ENCODE results near the gene HNF1A. TPM values are rescaled to one million over a fixed set of nuclear protein-coding genes. Genes with fewer than 3 reads are reported as not detected.

The HNF1A gene
- total and polyA plus RNA-seq, 9 of the 15 experiments (the other 6 are each of a cell fraction or from before 2014, with no cell fraction given): not detected

DNA sequence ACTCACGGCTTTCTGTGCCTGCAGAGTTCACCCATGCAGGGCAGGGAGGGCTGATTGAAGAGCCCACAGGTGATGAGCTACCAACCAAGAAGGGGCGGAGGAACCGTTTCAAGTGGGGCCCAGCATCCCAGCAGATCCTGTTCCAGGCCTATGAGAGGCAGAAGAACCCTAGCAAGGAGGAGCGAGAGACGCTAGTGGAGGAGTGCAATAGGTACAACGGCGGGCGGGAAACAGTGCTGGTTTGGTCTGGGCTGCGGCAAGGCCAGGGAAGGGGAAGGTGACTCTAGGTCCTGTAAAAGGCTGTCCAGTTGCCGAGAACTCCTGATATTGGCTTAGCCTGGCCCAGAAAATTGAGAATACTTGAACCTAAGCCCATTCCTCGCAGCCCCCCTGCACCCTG lies 15.2 kb downstream of the HNF1A start:
- peaks cover 3% of the 10 kb centered on the region for H3K9me1 ChIP-seq (ENCODE audit: control insufficient read depth, insufficient read depth, low read length)
- H3K4me3 ChIP-seq: no peak overlapping the region
- WGBS (ENCODE audit: insufficient coverage, low coverage, missing lambda C conversion rate): 8% methylated on average over 10 of the region's 11 CpGs
- DNase-seq (ENCODE audit: extremely low read depth in 1 of 4, low spot score in 3 of 4): no peak
- H3K79me2 ChIP-seq (ENCODE audit: control insufficient read depth, insufficient read depth, low read length): no peaks in the 10 kb centered on the region
- H3K9me3 ChIP-seq (replicated peaks; ENCODE audit: control insufficient read depth, insufficient read depth, low read depth, low read length): no peaks in the 10 kb centered on the region
- in situ Hi-C loops (cut with MboI): no loop called here
- peaks cover 0 to 5% of the 10 kb centered on the region in 2 experiments; a peak in 1 of 5 replicates for H3K4me1 ChIP-seq (replicated peaks in 1 of 2; ENCODE audit: control insufficient read depth in 2 of 2, insufficient read depth in 2 of 2, low read length in 2 of 2)
- H2AFZ ChIP-seq (ENCODE audit: low read depth, low read length): no peak overlapping the region
- peak; percentile 39; the same call in 2 of the 3 replicates for ATAC-seq
- no peak overlapping the region for H3K4me2 ChIP-seq (ENCODE audit: insufficient read depth, low read length)
- intact Hi-C loops (cut with micrococcal nuclease): no loop called here
- no TSS peak for BruUV-seq (replicated peaks)
- TF ChIP-seq, protein P1, sequence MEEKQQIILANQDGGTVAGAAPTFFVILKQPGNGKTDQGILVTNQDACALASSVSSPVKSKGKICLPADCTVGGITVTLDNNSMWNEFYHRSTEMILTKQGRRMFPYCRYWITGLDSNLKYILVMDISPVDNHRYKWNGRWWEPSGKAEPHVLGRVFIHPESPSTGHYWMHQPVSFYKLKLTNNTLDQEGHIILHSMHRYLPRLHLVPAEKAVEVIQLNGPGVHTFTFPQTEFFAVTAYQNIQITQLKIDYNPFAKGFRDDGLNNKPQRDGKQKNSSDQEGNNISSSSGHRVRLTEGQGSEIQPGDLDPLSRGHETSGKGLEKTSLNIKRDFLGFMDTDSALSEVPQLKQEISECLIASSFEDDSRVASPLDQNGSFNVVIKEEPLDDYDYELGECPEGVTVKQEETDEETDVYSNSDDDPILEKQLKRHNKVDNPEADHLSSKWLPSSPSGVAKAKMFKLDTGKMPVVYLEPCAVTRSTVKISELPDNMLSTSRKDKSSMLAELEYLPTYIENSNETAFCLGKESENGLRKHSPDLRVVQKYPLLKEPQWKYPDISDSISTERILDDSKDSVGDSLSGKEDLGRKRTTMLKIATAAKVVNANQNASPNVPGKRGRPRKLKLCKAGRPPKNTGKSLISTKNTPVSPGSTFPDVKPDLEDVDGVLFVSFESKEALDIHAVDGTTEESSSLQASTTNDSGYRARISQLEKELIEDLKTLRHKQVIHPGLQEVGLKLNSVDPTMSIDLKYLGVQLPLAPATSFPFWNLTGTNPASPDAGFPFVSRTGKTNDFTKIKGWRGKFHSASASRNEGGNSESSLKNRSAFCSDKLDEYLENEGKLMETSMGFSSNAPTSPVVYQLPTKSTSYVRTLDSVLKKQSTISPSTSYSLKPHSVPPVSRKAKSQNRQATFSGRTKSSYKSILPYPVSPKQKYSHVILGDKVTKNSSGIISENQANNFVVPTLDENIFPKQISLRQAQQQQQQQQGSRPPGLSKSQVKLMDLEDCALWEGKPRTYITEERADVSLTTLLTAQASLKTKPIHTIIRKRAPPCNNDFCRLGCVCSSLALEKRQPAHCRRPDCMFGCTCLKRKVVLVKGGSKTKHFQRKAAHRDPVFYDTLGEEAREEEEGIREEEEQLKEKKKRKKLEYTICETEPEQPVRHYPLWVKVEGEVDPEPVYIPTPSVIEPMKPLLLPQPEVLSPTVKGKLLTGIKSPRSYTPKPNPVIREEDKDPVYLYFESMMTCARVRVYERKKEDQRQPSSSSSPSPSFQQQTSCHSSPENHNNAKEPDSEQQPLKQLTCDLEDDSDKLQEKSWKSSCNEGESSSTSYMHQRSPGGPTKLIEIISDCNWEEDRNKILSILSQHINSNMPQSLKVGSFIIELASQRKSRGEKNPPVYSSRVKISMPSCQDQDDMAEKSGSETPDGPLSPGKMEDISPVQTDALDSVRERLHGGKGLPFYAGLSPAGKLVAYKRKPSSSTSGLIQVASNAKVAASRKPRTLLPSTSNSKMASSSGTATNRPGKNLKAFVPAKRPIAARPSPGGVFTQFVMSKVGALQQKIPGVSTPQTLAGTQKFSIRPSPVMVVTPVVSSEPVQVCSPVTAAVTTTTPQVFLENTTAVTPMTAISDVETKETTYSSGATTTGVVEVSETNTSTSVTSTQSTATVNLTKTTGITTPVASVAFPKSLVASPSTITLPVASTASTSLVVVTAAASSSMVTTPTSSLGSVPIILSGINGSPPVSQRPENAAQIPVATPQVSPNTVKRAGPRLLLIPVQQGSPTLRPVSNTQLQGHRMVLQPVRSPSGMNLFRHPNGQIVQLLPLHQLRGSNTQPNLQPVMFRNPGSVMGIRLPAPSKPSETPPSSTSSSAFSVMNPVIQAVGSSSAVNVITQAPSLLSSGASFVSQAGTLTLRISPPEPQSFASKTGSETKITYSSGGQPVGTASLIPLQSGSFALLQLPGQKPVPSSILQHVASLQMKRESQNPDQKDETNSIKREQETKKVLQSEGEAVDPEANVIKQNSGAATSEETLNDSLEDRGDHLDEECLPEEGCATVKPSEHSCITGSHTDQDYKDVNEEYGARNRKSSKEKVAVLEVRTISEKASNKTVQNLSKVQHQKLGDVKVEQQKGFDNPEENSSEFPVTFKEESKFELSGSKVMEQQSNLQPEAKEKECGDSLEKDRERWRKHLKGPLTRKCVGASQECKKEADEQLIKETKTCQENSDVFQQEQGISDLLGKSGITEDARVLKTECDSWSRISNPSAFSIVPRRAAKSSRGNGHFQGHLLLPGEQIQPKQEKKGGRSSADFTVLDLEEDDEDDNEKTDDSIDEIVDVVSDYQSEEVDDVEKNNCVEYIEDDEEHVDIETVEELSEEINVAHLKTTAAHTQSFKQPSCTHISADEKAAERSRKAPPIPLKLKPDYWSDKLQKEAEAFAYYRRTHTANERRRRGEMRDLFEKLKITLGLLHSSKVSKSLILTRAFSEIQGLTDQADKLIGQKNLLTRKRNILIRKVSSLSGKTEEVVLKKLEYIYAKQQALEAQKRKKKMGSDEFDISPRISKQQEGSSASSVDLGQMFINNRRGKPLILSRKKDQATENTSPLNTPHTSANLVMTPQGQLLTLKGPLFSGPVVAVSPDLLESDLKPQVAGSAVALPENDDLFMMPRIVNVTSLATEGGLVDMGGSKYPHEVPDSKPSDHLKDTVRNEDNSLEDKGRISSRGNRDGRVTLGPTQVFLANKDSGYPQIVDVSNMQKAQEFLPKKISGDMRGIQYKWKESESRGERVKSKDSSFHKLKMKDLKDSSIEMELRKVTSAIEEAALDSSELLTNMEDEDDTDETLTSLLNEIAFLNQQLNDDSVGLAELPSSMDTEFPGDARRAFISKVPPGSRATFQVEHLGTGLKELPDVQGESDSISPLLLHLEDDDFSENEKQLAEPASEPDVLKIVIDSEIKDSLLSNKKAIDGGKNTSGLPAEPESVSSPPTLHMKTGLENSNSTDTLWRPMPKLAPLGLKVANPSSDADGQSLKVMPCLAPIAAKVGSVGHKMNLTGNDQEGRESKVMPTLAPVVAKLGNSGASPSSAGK (IDR thresholded peaks at IDR 0.05): no peak
- TF ChIP-seq NEUROD1 (IDR thresholded peaks at IDR 0.05; ENCODE audit: borderline replicate concordance, low read depth, low read length, partially characterized antibody): no peak
- no peaks in the 10 kb centered on the region; the same call in 1 of the 2 replicates for H4K20me1 ChIP-seq (replicated peaks; ENCODE audit: control insufficient read depth, insufficient read depth, low read length)
- no peak for FAIRE-seq
- no peak overlapping the region for H3K9ac ChIP-seq (ENCODE audit: insufficient read depth in 1 of 2, low read depth in 2 of 2, low read length in 2 of 2)
- CTCF ChIA-PET (ENCODE audit: low intra/inter-chr PET ratio): no interaction called here
- H3K27ac ChIP-seq (ENCODE audit: extremely low read depth, low read depth, low read length): no peak overlapping the region
- peaks cover 3 to 42% of the 10 kb centered on the region in 2 experiments; a peak in 2 of 5 replicates for H3K27me3 ChIP-seq (ENCODE audit: control insufficient read depth in 2 of 2, insufficient read depth in 2 of 2, low read length in 2 of 2)
- POLR2A ChIA-PET: interaction anchor here (0.8 to 2.2 kb wide), 2 partner anchors 13 to 778 kb away, joined by 3 to 8 read pairs; no protein-coding TSS in a partner anchor
- H3K36me3 ChIP-seq (ENCODE audit: control insufficient read depth, insufficient read depth, low read length): no peaks in the 10 kb centered on the region

All from K562 (cell line).